Left ventricle myocardium inferior (tissue), 1 donor: ENCODE measurements around the gene DDRGK1. TPM values are rescaled to one million over a fixed set of nuclear protein-coding genes. Genes with fewer than 3 reads are reported as not detected.

Experiments used
- DNase-seq: peaks from one replicate; pipeline ENCODE4 v3.0.0-alpha.2; 2020
- H3K27ac ChIP-seq: fragments of 200-600 bp; replicated peaks from 2 replicates; pipeline ENCODE4 v1.8.0; 2021
- H3K27me3 ChIP-seq: fragments of 200-600 bp; 2 replicates; pipeline ENCODE4 v1.8.0; 2021; ENCODE audit warnings: low read depth
- H3K36me3 ChIP-seq: fragments of 200-600 bp; 2 replicates; pipeline ENCODE4 v1.8.0; 2021
- H3K4me1 ChIP-seq: fragments of 200-600 bp; 2 replicates; pipeline ENCODE4 v1.8.0; 2021
- H3K4me3 ChIP-seq: fragments of 200-600 bp; 2 replicates; pipeline ENCODE4 v1.8.0; 2021; ENCODE audit warnings: mild to moderate bottlenecking, moderate library complexity
- H3K9me3 ChIP-seq: fragments of 200-600 bp; replicated peaks from 2 replicates; pipeline ENCODE4 v1.8.0; 2021
- intact Hi-C: fragments of 100-400 bp; cut with micrococcal nuclease; formaldehyde crosslinking; loops from one replicate; pipeline ENCODE4 v1.11.0; 2022
- total RNA-seq: library from RNA; stranded (reverse); fragmentation: NEBNext Ultra II Directional; extraction: Animal tissue kit (Norgen Biotek cat#: 25700); gene quantifications from one replicate; pipeline ENCODE4 v1.2.1, GENCODE V29; 2021
- TF ChIP-seq, protein P1 (sequence below): fragments of 200-600 bp; IDR thresholded peaks from 2 replicates; pipeline ENCODE4 v1.8.0; 2021; ENCODE audit warnings: antibody characterized with exemption, mild to moderate bottlenecking, borderline replicate concordance
- donor health status: DM: no; HTN: yes; CAD: no; lungs with severe emphysema.

DDRGK1 gene
- total RNA-seq, 1 donor from 2014 or later: 30.0 TPM

DNA sequence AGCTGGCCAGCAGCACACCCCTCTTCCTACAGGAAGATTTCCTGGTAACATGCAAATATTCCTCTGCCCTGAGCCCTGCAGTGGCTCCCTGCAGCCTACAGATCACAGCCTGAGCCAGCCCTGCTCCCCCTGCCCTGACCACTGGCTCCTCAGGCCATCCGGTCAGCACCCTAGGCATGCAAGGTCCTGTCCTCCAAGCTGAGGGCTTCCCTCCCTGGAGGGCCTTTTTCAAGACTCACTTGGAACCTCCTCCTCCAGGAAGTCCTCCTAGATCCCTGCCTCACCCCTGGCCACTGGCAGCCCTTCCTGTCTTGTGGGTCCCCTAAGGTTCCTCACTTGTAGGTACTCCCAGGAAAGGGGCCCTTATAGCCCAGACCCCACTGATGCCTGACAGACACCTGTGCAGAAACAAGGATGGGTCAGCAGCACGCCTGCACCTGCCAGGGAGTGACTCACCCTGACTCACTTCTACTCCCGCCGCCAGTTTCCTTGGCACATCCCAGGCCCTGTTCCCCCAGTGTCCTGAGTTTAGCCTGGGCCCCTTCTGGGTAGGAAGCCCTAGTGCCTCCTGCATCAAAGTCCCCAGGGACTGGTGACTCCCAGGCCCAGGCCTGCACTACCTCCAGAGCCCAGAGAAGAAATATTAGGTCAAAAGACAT, 31.3 kb upstream of the DDRGK1 start:
- TF ChIP-seq, protein P1, sequence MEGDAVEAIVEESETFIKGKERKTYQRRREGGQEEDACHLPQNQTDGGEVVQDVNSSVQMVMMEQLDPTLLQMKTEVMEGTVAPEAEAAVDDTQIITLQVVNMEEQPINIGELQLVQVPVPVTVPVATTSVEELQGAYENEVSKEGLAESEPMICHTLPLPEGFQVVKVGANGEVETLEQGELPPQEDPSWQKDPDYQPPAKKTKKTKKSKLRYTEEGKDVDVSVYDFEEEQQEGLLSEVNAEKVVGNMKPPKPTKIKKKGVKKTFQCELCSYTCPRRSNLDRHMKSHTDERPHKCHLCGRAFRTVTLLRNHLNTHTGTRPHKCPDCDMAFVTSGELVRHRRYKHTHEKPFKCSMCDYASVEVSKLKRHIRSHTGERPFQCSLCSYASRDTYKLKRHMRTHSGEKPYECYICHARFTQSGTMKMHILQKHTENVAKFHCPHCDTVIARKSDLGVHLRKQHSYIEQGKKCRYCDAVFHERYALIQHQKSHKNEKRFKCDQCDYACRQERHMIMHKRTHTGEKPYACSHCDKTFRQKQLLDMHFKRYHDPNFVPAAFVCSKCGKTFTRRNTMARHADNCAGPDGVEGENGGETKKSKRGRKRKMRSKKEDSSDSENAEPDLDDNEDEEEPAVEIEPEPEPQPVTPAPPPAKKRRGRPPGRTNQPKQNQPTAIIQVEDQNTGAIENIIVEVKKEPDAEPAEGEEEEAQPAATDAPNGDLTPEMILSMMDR: no peak
- Histone ChIP-seq H3K36me3 (no peaks in the 10 kb centered on the region), H3K9me3 (no peaks in the 10 kb centered on the region), H3K27ac (no peak overlapping the region), H3K4me1 (peaks cover 27% of the 10 kb centered on the region), H3K4me3 (no peak overlapping the region), H3K27me3 (peaks cover 60% of the 10 kb centered on the region)
- intact Hi-C loops: no loop called here
- no peak for DNase-seq

DNA sequence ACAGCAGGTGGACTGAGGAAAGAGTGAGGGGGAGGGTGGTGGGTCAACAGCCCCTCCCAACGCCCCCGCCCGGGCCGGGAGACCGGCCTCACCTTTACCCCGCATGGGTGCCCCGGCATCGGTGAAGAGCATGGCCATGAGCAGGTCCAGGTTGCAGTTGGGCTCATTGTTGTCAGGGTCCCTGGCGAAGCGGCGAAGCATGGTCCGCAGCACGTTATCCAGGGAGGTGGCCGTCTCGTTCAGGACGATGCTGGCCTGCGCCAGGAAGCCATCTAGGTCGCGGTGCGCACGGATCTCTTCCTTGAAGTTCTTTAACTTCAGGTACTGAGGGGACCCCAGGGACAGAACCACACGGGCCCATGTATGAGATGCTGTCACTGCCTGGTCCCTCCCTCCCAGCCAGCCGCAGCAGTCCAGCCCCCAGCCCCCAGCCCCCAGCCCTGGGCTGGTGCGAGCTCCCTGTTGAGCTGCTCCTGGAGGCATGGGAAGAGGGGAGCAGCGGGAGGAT, 29.6 kb upstream of the DDRGK1 start:
- no peak overlapping the region for H3K4me3 ChIP-seq
- H3K27ac ChIP-seq: no peak overlapping the region
- no peak for DNase-seq
- no peaks in the 10 kb centered on the region for H3K36me3 ChIP-seq
- intact Hi-C loops: no loop called here
- no peaks in the 10 kb centered on the region for H3K9me3 ChIP-seq
- TF ChIP-seq, protein P1: no peak
- H3K4me1 ChIP-seq: peaks cover 15% of the 10 kb centered on the region
- H3K27me3 ChIP-seq: peaks cover 43% of the 10 kb centered on the region

DNA sequence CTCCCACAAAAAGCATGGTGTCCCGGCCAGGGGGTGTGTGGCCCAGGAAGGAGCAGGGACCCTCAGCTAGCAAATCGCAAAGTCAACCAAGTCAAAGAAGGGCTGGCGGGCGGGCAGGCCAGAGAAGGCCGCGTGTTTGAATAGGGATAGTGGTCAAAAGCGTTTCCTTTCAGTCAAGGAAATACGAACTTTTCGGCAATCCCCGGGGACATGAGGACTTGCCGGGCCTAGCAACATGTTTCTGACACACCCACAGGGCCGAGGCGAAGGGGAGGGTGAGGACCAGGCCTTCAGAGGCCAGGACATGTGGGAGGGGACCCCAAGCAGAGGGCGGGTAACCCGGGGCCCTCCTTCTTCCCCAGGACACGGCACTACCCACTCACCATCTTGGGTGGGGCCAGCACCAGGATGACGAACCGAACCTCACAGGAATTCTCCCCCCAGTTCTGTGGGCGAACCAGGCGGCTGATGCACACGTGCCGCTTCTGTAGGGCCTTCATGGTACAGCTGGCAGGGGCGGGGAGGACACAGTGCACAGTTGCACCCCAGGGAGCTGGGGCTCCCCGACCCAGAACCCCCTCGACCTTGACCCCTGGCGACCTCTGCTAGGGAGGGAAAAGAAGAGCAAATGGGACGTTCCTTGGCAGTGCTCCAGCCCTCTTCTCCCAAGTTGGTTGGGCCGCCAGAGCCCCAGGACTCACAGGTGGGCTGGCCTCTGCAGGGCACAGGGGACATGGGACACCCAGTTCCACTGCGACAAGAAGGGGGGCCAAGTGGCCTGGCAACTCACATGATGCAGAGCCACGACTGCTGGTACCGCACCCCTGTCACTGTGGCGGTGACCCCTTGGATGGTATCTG, 28.9 kb upstream of the DDRGK1 start:
- Histone ChIP-seq H3K27me3 (peaks cover 36% of the 10 kb centered on the region), H3K9me3 (no peaks in the 10 kb centered on the region), H3K27ac (no peak overlapping the region), H3K4me3 (no peak overlapping the region), H3K36me3 (no peaks in the 10 kb centered on the region), H3K4me1 (peaks cover 9% of the 10 kb centered on the region)
- TF ChIP-seq, protein P1: no peak
- intact Hi-C loops: no loop called here
- no peak for DNase-seq

DNA sequence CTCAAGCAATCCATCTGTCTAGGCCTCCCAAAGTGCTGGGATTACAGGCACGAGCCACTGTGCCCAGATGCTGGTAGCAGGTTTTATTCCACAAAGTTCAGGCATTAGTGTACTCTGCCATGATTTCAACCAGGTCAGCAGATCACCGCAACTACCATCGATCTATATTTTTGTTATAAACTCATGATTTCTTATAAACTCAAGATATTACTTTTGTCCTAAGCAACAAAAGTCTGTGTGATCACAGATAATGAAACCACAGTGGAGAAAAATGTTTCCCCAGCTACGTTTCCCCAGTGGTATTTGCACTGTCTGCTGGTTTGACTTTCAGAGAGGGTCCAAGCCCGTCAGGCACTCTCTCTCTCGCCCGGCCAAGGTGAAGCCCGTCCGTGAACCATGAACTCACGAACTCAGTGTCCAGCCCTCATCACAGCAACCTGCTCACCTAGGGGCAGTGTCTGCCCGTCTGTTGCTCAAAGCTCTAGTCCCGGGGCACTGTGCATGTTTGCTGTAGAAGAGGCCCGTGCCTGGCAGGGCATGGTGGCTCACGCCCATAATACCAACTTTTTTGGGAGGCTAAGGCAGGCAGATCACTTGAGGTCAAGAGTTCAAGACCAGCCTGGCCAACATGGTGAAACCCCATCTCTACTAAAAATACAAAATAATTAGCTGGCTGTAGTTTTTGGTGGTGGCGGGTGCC, 27.6 kb upstream of the DDRGK1 start:
- no peaks in the 10 kb centered on the region for H3K4me1 ChIP-seq
- H3K36me3 ChIP-seq: no peaks in the 10 kb centered on the region
- TF ChIP-seq, protein P1: no peak
- no peak overlapping the region for H3K4me3 ChIP-seq
- DNase-seq: no peak
- intact Hi-C loops: no loop called here
- no peaks in the 10 kb centered on the region for H3K9me3 ChIP-seq
- no peak overlapping the region for H3K27ac ChIP-seq
- H3K27me3 ChIP-seq: peaks cover 23% of the 10 kb centered on the region

DNA sequence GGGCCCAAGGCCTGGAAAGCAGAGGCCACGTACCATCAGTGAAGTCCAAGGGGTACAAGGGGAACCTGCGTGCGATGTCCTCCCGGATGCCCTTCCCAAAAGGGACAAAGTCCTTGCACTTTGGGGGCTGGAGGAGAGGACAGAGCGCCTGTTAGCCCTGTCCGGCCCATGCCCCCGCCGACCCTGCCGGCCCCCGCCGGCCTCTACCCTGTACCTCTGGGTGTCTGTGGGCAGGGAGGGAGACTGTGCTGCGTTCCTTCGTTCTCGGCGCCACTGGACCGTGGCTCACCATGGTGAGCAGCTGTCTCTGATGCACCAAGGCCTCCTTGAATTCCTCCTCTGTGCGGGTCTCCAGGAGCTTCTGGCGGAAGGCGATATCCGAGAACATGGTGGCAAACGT, 26.6 kb upstream of the DDRGK1 start:
- H3K27ac ChIP-seq: no peak overlapping the region
- no peaks in the 10 kb centered on the region for H3K9me3 ChIP-seq
- no peak overlapping the region for H3K4me3 ChIP-seq
- no peaks in the 10 kb centered on the region for H3K36me3 ChIP-seq
- H3K27me3 ChIP-seq: peaks cover 13% of the 10 kb centered on the region
- intact Hi-C loops: no loop called here
- TF ChIP-seq, protein P1: no peak
- no peaks in the 10 kb centered on the region for H3K4me1 ChIP-seq
- no peak for DNase-seq
